ENCODE data around the gene AMMECR1. TPM values are rescaled to one million over a fixed set of nuclear protein-coding genes. Genes with fewer than 3 reads are reported as not detected.

Gene AMMECR1
- total and polyA plus RNA-seq, 8 donors, result 0.45 to 28.7 (median 3.6) TPM

- no peaks in the 10 kb centered on the region for H3K36me3 ChIP-seq
- H3K27ac ChIP-seq, result no peak overlapping the region
- TF ChIP-seq EP300 (IDR thresholded peaks at IDR 0.05) (no peak), POLR2A (IDR thresholded peaks at IDR 0.05) (no peak), POLR2AphosphoS5 (IDR thresholded peaks at IDR 0.05) (no peak), CTCF (IDR thresholded peaks at IDR 0.05) (no peak)
- 57 to 90% (median 77%) methylated on average over 1 of the region's 1 CpG for WGBS, 5 donors
- H3K4me1 ChIP-seq, result peaks cover 0 to 12% (median 2%) of the 10 kb centered on the region in 4 donors
- H3K9me3 ChIP-seq, result peaks cover 0 to 5% (median 0%) of the 10 kb centered on the region in 4 donors
- peaks cover 0 to under 1% (median 0%) of the 10 kb centered on the region in 3 donors for H3K27me3 ChIP-seq
- intact Hi-C loops (cut with DNase I; ENCODE audit: low total_unique reads), result no loop called here
- no peak overlapping the region for H3K4me3 ChIP-seq
- DNase-seq, result no peak
These were observed 135.5 kb downstream of the AMMECR1 start for GRCh38 chrX:110182362-110182761.

GRCh38 chrX:110181459-110182137, 136.3 kb downstream of the AMMECR1 start:
- no peak overlapping the region for H3K27ac ChIP-seq
- H3K4me3 ChIP-seq, result no peak overlapping the region
- TF ChIP-seq POLR2AphosphoS5 (IDR thresholded peaks at IDR 0.05), result no peak
- TF ChIP-seq POLR2A (IDR thresholded peaks at IDR 0.05), result no peak
- H3K4me1 ChIP-seq, result peaks cover 0 to 12% (median 2%) of the 10 kb centered on the region in 4 donors
- H3K9me3 ChIP-seq, result peaks cover 0 to 5% (median 0%) of the 10 kb centered on the region in 4 donors
- WGBS, 5 donors, result 66 to 83% (median 69%) methylated on average over 2 of the region's 2 CpGs
- no peaks in the 10 kb centered on the region for H3K36me3 ChIP-seq
- intact Hi-C loops (cut with DNase I; ENCODE audit: low total_unique reads), result no loop called here
- DNase-seq, result no peak
- H3K27me3 ChIP-seq, result no peaks in the 10 kb centered on the region

- Histone ChIP-seq H3K27ac (no peak overlapping the region), H3K36me3 (no peaks in the 10 kb centered on the region), H3K27me3 (no peaks in the 10 kb centered on the region), H3K4me1 (peaks cover 0 to 12% (median 2%) of the 10 kb centered on the region in 4 donors), H3K4me3 (no peak overlapping the region), H3K9me3 (no peaks in the 10 kb centered on the region)
- 47 to 67% (median 57%) methylated on average over 6 of the region's 6 CpGs for WGBS, 5 donors
- TF ChIP-seq CTCF (IDR thresholded peaks at IDR 0.05) (no peak), EP300 (IDR thresholded peaks at IDR 0.05) (no peak), POLR2AphosphoS5 (IDR thresholded peaks at IDR 0.05) (no peak)
- intact Hi-C loops (cut with DNase I; ENCODE audit: low total_unique reads), result no loop called here
- no peak for DNase-seq
These were observed 137.0 kb downstream of the AMMECR1 start for GRCh38 chrX:110180928-110181310.

GRCh38 chrX:110180176-110180927, 137.5 kb downstream of the AMMECR1 start:
- no peak overlapping the region for H3K27ac ChIP-seq

More at GRCh38 chrX:110180176-110180927, 137.5 kb downstream of the AMMECR1 start:
- 67 to 88% (median 78%) methylated on average over 2 to 5 of the region's 5 CpGs for WGBS, 5 donors
- no peaks in the 10 kb centered on the region for H3K36me3 ChIP-seq
- no peak overlapping the region for H3K4me3 ChIP-seq
- intact Hi-C loops (cut with DNase I; ENCODE audit: low total_unique reads), result no loop called here
- H3K4me1 ChIP-seq, result peaks cover 0 to 12% (median 2%) of the 10 kb centered on the region in 4 donors
- TF ChIP-seq POLR2AphosphoS5 (IDR thresholded peaks at IDR 0.05), result no peak
- no peak for TF ChIP-seq CTCF (IDR thresholded peaks at IDR 0.05)
- TF ChIP-seq EP300 (IDR thresholded peaks at IDR 0.05), result no peak
- TF ChIP-seq POLR2A (IDR thresholded peaks at IDR 0.05), result no peak
- H3K9me3 ChIP-seq, result no peaks in the 10 kb centered on the region
- H3K27me3 ChIP-seq, result no peaks in the 10 kb centered on the region
- no peak for DNase-seq
